Astrocyte of the spinal cord (primary cell): ENCODE results near the gene CWC27.
"Not testable (repeated sequence)": the region's sequence is repeated elsewhere in the genome, so short reads cannot be mapped to it uniquely, and the experiment has no call there.

Experiments
- DNase-seq: peaks from one replicate; pipeline ENCODE4 v3.0.0; 2011; ENCODE audit warnings: low read depth, low spot score
- H3K4me3 ChIP-seq: 2 replicates; pipeline ENCODE4 v1.5.1; 2011; ENCODE audit warnings: low read depth, mild to moderate bottlenecking, low read length, moderate library complexity
- CTCF ChIP-seq: IDR thresholded peaks from 2 replicates; pipeline ENCODE4 v1.5.1; 2012; ENCODE audit warnings: low read depth, mild to moderate bottlenecking, low read length, inconsistent platforms
- in situ Hi-C: cut with HindIII; loops from 2 replicates; pipeline ENCODE4 v1.10.0; 2017; ENCODE audit warnings: low sequenced_read_pairs

Gene CWC27

GRCh38 chr5:64930672-64931318 is 162.1 kb downstream of the CWC27 start:
- no peak for DNase-seq
- no peak for TF ChIP-seq CTCF
- in situ Hi-C loops: no loop called here
- H3K4me3 ChIP-seq: no peak overlapping the region

GRCh38 chr5:64939422-64939771 is 170.7 kb downstream of the CWC27 start:
- DNase-seq, H3K4me3 ChIP-seq, in situ Hi-C loops: not testable (repeated sequence)

GRCh38 chr5:64939772-64940510 is 171.2 kb downstream of the CWC27 start:
- in situ Hi-C loops: no loop called here
- H3K4me3 ChIP-seq: no peak overlapping the region
- no peak for TF ChIP-seq CTCF
- DNase-seq: peak; percentile 27

GRCh38 chr5:64942460-64942859 is 173.7 kb downstream of the CWC27 start:
- no peak for TF ChIP-seq CTCF
- H3K4me3 ChIP-seq: no peak overlapping the region
- in situ Hi-C loops: no loop called here
- no peak for DNase-seq

- in situ Hi-C loops: no loop called here
- no peak overlapping the region for H3K4me3 ChIP-seq
- no peak for TF ChIP-seq CTCF
- no peak for DNase-seq
These were observed 176.1 kb downstream of the CWC27 start for GRCh38 chr5:64944868-64945267.

GRCh38 chr5:64947031-64947430 is 178.3 kb downstream of the CWC27 start:
- TF ChIP-seq CTCF: no peak
- in situ Hi-C loops: no loop called here
- no peak overlapping the region for H3K4me3 ChIP-seq
- no peak for DNase-seq

- no peak for DNase-seq
- TF ChIP-seq CTCF: no peak
- no peak overlapping the region for H3K4me3 ChIP-seq
- in situ Hi-C loops: no loop called here
These were observed 179.1 kb downstream of the CWC27 start for GRCh38 chr5:64947801-64948200.
